Prostate gland (tissue), 2 donors: Measurements from ENCODE around the gene FUT8. TPM values are rescaled to one million over a fixed set of nuclear protein-coding genes. Genes with fewer than 3 reads are reported as not detected.
"Not testable (repeated sequence)": the region's sequence is repeated elsewhere in the genome, so short reads cannot be mapped to it uniquely, and the experiment has no call there.

Source experiments
- DNase-seq: peaks from one replicate; pipeline ENCODE4 v3.0.0-alpha.2; 2019; ENCODE audit warnings: low spot score
- H3K27ac ChIP-seq, 2 donors: fragments of 200-600 bp; sonication (generic); 2 replicates each; pipeline ENCODE4 v1.5.1; 2017 to 2019
- H3K27me3 ChIP-seq: fragments of 200-600 bp; sonication (generic); replicated peaks from 2 replicates; pipeline ENCODE4 v1.5.1; 2019; ENCODE audit not compliant: insufficient read depth
- H3K36me3 ChIP-seq, 2 donors: fragments of 200-600 bp; sonication (generic); 1 replicate in 1 of 2; 2 replicates in 1 of 2; pipeline versions ENCODE4 v1.5.1 to v1.8.1; 2017 to 2019
- H3K4me1 ChIP-seq: fragments of 200-600 bp; sonication (generic); replicated peaks from 2 replicates; pipeline ENCODE4 v1.5.1; 2019
- H3K4me3 ChIP-seq, 2 donors: fragments of 200-600 bp; sonication (generic); 2 replicates each; pipeline ENCODE4 v1.5.1; 2017 to 2019
- H3K9me3 ChIP-seq: fragments of 200-600 bp; sonication (generic); 2 replicates; pipeline ENCODE4 v1.5.1; 2017
- POLR2A ChIP-seq: fragments of 450-650 bp; IDR thresholded peaks from one replicate; pipeline ENCODE4 v1.6.1; 2016; ENCODE audit warnings: antibody characterized with exemption, mild to moderate bottlenecking
- POLR2AphosphoS5 ChIP-seq: sonication (generic); formaldehyde crosslinking; IDR thresholded peaks from one replicate; pipeline ENCODE4 v1.6.1; 2017; ENCODE audit warnings: antibody characterized with exemption
- WGBS: methylation state at CpG from one replicate; pipeline ENCODE4 v1.1.5; 2018; 5-methylcytosine and 5-hydroxymethylcytosine counted together
- intact Hi-C: fragments of 100-400 bp; cut with DNase I; formaldehyde crosslinking; loops from one replicate; pipeline ENCODE4 v1.14.2; 2022
- total RNA-seq, 2 donors: library from RNA; depleted of rRNA; stranded (reverse); fragments of >200 nt; gene quantifications; one replicate each; pipeline ENCODE4 v1.1.0, GENCODE V29; 2016
- TF ChIP-seq, protein P1 (sequence below), 4 experiments: fragments of 200-600 bp in 2 of 4; fragments of 450-650 bp in 2 of 4; sonication (generic) in 2 of 4; IDR thresholded peaks; 1 replicate in 3 of 4; 2 replicates in 1 of 4; pipeline ENCODE4 v1.5.1; 2016 to 2019; ENCODE audit warnings: antibody characterized with exemption in 4 of 4, mild to moderate bottlenecking in 2 of 4, moderate library complexity in 2 of 4

The FUT8 gene
- total RNA-seq, 2 donors from 2014 or later: 12.4 to 27.9 TPM

- DNase-seq: no peak
- Histone ChIP-seq H3K27ac (no peak overlapping the region), H3K9me3 (no peaks in the 10 kb centered on the region), H3K36me3 (no peaks in the 10 kb centered on the region), H3K27me3 (no peaks in the 10 kb centered on the region), H3K4me1 (peaks cover 3% of the 10 kb centered on the region), H3K4me3 (no peak overlapping the region)
- 100% methylated on average over 1 of the region's 1 CpG for WGBS
- TF ChIP-seq, protein P1, sequence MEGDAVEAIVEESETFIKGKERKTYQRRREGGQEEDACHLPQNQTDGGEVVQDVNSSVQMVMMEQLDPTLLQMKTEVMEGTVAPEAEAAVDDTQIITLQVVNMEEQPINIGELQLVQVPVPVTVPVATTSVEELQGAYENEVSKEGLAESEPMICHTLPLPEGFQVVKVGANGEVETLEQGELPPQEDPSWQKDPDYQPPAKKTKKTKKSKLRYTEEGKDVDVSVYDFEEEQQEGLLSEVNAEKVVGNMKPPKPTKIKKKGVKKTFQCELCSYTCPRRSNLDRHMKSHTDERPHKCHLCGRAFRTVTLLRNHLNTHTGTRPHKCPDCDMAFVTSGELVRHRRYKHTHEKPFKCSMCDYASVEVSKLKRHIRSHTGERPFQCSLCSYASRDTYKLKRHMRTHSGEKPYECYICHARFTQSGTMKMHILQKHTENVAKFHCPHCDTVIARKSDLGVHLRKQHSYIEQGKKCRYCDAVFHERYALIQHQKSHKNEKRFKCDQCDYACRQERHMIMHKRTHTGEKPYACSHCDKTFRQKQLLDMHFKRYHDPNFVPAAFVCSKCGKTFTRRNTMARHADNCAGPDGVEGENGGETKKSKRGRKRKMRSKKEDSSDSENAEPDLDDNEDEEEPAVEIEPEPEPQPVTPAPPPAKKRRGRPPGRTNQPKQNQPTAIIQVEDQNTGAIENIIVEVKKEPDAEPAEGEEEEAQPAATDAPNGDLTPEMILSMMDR (IDR thresholded peaks at IDR 0.05): no peak
- TF ChIP-seq POLR2A (no peak), POLR2AphosphoS5 (no peak)
- intact Hi-C loops: no loop called here
Measured at GRCh38 chr14:65456247-65456646, 43.7 kb downstream of the FUT8 start.

GRCh38 chr14:65461730-65462129 is 49.2 kb downstream of the FUT8 start:
- Histone ChIP-seq H3K27me3 (no peaks in the 10 kb centered on the region), H3K27ac (no peak overlapping the region), H3K36me3 (no peaks in the 10 kb centered on the region), H3K4me3 (no peak overlapping the region), H3K4me1 (no peaks in the 10 kb centered on the region), H3K9me3 (no peaks in the 10 kb centered on the region)
- no peak for DNase-seq
- TF ChIP-seq POLR2AphosphoS5: no peak
- TF ChIP-seq, protein P1 (IDR thresholded peaks at IDR 0.05): no peak
- TF ChIP-seq POLR2A: no peak
- WGBS: 87% methylated on average over 2 of the region's 2 CpGs
- intact Hi-C loops: no loop called here

- TF ChIP-seq, protein P1 (IDR thresholded peaks at IDR 0.05): no peak
- no peak for TF ChIP-seq POLR2A
- no peak overlapping the region for H3K27ac ChIP-seq
- no peak for DNase-seq
- intact Hi-C loops: no loop called here
- H3K9me3 ChIP-seq: no peaks in the 10 kb centered on the region
- H3K4me1 ChIP-seq: no peaks in the 10 kb centered on the region
- H3K4me3 ChIP-seq: no peak overlapping the region
- 79% methylated on average over 3 of the region's 3 CpGs for WGBS
- no peaks in the 10 kb centered on the region for H3K27me3 ChIP-seq
- H3K36me3 ChIP-seq: no peaks in the 10 kb centered on the region
Measured at GRCh38 chr14:65462411-65462810, 49.9 kb downstream of the FUT8 start.

DNA sequence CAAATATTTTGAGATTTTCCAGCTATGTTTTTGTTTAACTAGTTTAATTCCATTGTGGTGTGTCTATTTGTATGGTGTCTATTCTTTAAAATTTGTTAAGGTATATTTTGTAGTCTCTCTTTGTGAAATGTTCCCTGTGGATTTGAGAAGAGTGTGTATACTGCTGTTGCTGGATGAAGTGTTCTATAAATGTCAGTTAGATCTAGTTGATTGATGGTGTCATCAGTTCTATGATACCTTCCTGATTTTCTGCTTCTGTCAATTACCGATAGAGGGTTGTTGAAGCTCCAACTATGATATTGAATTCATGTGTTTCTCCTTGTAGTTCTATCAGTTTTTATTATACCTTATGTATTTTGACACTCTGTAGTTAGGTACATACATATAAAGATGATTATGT is 53.1 kb downstream of the FUT8 start:
- intact Hi-C loops: no loop called here
- H3K4me3 ChIP-seq: no peak overlapping the region
- no peaks in the 10 kb centered on the region for H3K36me3 ChIP-seq
- no peak overlapping the region for H3K27ac ChIP-seq
- TF ChIP-seq, protein P1 (IDR thresholded peaks at IDR 0.05): no peak
- no peak for DNase-seq
- 82% methylated on average over 1 of the region's 1 CpG for WGBS
- H3K27me3 ChIP-seq: no peaks in the 10 kb centered on the region
- H3K9me3 ChIP-seq: no peaks in the 10 kb centered on the region
- no peaks in the 10 kb centered on the region for H3K4me1 ChIP-seq

- DNase-seq, H3K27ac ChIP-seq, H3K27me3 ChIP-seq, intact Hi-C loops, H3K36me3 ChIP-seq, H3K4me1 ChIP-seq, H3K4me3 ChIP-seq, H3K9me3 ChIP-seq: not testable (repeated sequence)
- WGBS: 91% methylated on average over 8 of the region's 8 CpGs
Measured at GRCh38 chr14:65467926-65468325, 55.4 kb downstream of the FUT8 start.

DNA sequence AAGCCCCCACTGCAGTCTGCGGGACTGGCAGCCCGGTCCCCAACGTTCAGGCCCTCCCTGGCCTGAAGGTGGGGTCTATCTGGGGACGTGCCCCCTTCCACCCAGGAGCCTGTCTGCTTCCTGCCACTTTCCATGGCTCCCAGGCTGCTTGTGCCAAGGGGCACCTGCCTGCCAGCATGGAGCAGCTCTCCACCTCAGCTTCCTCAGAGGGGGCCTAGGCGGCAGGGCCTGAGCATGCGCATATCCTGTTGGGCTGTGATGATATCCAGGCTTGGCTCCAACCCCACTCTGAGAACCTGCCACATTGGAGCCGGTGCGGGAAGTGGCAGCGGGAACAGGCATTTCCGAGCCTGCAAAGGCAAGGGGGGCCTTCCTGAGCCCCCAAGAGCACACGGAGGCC is 57.4 kb downstream of the FUT8 start:
- Histone ChIP-seq H3K36me3 (no peaks in the 10 kb centered on the region), H3K27me3 (no peaks in the 10 kb centered on the region), H3K9me3 (no peaks in the 10 kb centered on the region), H3K4me1 (no peaks in the 10 kb centered on the region), H3K4me3 (no peak overlapping the region), H3K27ac (no peak overlapping the region)
- DNase-seq: no peak
- intact Hi-C loops: no loop called here
- TF ChIP-seq POLR2A (no peak), POLR2AphosphoS5 (no peak)
- TF ChIP-seq, protein P1 (IDR thresholded peaks at IDR 0.05): no peak
- 88% methylated on average over 11 of the region's 11 CpGs for WGBS
